GM21619 (cell line): ENCODE data around the gene PRKCE.

Experiments
- ATAC-seq: cut with Tn5 transposase; IDR thresholded peaks from one replicate; pipeline ENCODE4 v1.9.1; 2021; ENCODE audit not compliant: unreplicated experiment

The PRKCE gene

DNA sequence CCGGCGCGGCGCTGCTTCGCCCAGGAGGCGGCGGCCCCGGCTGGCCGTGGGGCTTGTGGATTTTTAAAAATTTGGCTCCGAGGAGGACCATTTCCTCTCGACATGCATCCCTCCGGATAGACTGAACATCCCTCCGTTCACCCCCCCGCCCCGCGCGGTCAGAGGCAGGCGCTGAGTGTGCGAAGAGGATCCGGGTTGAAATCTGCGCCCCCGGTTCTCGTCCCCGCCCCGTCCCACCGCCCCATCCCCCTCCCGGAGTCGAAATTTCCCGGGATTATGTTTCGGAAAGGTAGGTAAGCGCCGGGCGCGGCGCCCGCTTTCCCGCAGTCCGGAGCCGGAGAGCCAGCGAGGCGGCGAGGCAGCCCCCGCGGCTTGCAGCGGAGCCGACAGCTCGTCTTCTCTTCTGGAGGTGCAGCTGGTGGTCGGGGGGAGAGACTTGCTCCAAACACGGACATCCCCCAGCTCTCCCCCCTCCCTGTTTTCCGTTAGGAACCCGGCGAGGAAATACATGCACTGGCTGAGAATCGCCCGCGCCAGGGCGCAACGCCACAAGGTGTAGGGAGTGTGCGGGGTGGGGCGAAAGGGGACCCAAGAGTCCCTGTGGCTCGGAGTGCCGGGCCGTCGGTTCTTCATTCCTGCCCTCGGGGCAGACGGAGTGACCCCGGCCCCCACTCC lies at the start of gene PRKCE:
PRKCE (plus strand) TSS at position 261 of the 675 bp plus-strand sequence.
- peak; percentile 17 for ATAC-seq

DNA sequence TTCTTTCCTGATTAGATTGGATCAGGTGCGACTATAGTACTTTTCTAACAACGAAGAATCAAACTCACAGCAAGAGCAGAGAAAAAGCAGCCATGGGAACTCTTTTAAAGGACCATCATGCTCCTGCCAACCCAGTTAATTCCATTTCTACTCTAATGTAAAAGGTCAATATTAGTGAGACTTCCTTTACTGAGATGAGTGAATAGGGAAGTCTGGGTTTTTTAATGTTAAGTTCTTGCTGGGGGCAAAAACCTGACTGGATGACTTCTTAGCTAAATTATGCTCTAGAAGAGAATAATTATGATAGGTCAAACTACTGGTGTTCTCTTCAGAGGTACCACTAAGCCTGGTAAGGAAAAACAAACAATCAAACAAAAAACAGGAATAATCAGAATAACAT lies 48.9 kb upstream of the PRKCE start:
- no peak for ATAC-seq

DNA sequence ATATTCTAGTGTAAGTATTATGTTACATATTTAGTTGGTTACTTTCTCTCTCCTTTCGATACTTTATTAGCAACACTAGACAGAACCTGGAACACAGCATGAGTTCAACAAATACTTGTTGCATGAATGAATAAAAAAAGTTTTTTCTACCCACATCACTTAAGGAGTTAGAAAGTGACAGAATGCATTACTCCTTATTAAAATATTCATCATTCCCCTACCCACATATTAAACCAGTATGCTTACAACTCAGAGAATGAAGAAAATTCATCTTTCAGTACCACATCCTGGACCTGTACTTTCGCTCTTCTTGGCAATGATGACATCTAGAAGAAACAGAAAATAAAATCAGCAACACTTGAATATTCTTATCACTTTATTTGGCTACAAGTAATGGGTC lies 46.4 kb upstream of the PRKCE start:
- no peak for ATAC-seq

DNA sequence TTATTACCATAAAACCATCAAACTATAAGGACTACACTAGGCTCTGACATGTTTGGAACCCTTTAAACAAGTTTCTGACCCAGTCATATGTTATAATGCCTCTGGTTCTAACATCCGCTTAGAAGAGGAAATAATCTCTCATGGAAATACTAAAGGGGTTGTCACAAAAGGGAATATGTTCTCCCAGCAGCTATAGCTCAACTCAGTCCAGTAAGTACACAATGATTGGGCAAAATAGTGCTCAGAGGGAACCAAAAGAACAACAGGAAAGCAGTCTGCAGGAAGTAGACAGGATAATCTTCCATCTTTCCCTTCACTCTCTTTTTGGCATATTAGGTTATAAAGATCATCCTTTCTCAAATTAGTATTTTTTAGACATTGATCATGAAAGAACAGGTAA lies 44.7 kb upstream of the PRKCE start:
- ATAC-seq = no peak

DNA sequence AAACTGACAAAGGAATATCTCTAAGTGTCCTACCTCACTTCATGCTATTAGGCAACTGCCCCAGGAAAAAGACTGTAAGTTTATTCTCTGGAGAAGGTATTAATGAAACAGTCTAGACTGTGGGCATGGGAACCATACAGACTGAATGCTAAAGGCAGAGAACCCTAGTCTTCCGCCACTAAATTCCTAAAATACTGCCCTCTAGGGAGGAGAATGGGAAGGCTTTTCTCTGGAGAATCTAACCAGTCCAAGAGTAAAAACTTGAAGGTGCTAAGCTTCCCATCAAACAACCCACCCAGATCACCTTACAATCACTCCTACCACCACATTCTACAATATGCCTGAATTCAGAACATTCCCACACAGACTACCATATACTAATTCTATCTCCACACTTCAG lies 43.8 kb upstream of the PRKCE start:
- ATAC-seq = no peak

DNA sequence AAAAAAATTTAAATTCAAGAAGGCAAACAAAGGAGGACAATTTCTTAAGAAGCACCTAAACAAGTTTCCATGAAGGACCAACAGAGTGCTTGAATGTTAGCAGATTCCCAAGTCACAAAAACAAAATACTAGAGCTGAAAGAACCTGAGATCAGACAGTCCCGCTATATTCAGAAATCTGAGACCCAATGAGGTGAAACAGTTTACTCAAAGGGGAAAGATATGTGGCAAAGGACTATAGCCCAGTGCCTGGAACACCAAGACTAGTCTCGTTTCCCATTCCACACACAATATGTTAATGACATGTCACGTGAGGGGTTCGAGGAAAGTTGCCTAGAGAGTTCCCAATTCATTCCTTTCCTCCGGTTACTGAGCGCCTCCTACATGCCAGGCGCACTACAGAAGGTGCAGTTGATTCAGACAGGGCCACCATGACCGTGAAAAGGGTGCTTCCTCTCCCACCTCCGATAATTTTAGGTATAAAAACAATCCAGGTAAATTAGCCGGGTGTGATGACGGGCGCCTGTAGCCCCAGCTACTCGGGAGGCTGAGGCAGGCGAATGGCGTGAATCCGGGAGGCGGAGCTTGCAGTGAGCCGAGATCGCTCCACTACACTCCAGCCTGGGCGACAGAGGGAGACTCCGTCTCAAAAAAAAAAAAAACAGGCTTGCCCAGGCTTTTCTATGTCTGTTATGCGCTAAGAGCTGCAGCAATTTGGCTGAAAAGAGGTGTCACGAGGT lies 41.0 kb upstream of the PRKCE start:
- ATAC-seq = peak; percentile 45

DNA sequence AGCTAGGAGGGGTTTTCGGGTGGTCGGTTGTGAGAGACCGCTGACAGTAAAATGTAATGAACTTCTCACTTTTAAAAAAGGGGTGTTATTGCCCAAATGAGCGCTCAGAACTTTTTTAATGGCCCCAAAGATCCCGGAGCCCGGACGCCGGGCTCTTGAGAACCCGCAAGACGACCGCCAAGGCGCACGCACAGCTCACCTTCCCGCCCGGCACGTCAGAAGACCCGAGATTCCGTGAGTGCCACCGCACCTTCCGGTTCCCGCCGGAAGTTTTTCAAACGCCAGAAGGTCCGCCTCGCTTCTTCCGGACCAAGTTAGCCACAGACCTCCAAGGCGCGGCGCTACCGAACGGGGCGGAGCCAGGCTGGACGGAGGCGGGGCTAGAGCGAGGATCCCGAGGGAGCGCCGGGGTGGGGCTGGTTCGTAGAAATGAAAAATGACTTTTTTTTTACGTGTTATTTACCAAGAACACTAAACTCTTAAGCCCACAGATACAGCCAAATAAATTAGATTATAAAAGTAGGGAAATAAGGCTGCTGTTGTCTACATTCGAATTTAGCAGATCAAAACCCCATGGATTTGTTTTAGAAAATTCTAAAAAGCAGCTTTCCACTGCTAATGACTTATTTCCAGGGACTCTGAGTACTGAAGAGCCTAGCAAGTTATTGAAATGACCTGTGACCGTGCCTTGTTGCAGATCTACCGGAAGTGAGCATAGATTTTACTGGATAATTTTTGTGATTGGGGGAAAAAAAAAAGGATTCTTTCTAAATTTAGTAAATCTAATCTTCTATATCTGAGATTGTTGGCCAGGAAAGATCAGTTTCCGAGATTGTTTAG lies 40.2 kb upstream of the PRKCE start, which contains the start of gene SRBD1:
SRBD1 (minus strand) TSS at position 248 of the 840 bp plus-strand sequence. CDS start 5,826 bp downstream, outside the sequence.
- ATAC-seq = peak; percentile 93

DNA sequence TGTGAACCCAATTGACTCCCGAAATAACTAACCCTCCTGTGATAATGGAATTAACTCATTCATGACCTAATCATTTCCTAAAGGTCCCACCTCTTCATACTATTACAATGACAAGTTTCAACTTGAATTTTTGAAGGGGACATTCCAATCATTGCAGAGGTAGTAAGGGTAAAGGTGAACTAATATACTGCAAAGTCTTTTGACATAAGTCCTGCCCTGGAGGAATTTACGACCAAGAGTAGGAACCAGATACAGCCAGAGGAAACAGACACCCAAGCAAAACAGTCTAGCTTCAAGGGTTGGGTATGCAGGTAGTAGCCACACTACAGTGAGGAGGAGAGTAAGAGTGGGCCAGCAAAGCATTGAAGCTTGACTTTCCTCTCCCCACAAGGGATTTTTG lies 39.2 kb upstream of the PRKCE start:
- ATAC-seq = no peak

DNA sequence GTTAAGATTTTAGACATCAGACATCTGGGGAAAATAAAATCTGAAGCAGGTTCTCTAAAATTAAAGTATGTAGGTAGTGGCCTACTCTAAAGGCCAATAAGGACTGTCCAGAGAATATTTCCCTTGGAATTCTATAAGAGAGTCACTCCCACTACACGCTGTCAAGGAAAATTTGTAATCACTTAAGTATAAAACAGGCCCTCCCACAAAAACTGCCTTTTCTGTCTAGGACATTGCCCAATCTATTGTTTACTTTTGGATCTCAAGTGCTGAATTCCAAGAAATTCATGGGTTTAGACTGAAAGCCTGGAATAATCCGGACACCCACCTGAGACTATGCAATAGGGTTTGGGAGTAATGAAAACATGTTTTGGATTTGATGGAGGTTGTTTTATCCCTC lies 38.7 kb upstream of the PRKCE start:
- ATAC-seq = no peak

DNA sequence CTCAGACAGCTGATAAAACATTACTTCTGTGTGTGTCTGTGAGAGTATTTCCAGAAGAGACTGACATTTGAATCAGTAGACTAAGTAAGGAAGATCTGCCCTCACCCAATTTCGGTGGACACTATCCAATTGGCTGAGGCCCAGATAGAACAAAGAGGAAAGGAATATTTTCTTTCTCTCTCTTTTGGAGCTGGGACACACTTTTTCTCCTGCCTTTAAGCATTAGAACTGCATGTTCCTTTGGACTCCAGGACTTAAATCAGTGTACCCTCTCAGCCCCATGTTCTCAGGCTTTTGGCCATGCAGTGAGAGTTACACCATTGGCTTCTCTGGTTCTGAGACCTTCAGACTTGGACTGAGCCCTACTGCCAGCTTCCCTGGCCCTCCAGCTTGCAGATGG lies 37.1 kb upstream of the PRKCE start:
- ATAC-seq = no peak

DNA sequence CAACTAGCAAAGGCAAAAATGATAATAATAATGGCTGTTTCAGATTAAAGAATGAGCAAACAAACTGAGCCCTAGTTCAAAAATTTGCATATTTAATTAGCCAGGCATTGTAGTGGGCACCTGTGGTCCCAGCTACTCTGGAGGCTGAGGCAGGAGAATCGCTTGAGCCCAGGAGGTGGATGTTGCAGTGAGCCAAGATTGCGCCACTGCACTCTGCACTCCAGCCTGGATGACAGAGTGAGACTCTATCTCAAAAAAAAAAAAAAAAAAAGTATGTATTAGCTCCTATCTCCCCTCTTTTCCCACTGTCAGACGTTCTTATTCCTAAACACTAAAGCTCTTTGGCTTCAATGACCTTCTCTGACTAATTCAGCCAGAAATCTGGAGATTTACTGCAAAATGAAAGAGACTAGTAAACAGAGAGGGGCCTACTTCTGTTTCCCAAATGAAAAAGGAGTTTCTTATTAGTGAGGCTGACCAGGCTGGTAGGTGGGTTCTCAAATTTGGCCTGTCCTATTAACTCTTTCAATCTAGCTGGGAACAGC lies 36.5 kb upstream of the PRKCE start:
- ATAC-seq = no peak

DNA sequence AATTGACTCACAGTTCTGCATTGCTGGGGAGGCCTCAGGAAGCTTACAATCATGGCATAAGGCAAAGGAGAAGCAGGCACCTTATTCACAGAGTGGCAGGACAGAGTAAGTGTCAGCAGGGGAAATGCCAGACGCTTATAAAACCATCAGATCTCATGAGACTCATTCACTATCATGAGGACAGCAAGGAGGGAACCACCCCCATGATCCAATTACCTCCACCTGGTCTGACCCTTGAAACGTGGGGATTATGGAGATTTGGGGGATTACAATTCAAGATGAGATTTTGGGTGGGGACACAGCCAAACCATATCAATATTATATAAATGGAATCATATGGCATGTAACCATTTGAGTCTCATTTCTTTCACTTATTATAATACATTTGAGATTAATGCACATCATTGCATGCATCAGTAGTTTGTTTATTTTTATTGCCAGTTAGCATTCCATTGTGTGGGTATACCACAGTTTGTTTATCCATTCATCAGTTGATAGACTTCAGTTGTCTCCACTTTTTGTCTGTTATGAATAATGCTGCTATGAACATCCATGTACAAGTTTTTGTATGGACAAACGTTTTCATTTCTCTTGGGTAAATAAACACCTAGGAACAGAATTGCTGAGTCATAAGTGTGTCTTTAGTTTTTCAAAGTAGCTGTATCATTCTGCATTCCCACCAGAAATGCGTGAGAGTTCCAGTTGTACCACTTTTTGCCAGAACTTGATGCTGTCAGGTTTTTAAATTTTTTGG lies 34.6 kb upstream of the PRKCE start:
- no peak for ATAC-seq

DNA sequence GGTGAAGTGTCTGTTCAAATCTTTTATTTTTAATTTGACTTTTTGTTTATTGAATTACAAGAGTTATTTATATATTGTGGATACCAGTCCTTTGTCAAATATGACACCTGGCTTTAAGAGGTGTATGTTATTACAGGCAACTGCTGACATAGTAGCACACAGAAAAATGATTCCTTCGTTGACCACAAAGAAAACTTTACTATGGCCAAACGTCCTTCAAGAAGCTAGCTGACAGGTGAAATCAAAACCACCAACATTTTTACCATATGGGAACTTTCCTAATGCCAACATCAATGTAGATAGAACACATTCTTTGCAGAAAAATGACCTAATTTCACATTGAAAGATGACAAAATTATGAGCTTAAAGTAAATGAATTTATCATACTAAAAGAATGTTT lies 34.0 kb upstream of the PRKCE start:
- ATAC-seq = no peak

DNA sequence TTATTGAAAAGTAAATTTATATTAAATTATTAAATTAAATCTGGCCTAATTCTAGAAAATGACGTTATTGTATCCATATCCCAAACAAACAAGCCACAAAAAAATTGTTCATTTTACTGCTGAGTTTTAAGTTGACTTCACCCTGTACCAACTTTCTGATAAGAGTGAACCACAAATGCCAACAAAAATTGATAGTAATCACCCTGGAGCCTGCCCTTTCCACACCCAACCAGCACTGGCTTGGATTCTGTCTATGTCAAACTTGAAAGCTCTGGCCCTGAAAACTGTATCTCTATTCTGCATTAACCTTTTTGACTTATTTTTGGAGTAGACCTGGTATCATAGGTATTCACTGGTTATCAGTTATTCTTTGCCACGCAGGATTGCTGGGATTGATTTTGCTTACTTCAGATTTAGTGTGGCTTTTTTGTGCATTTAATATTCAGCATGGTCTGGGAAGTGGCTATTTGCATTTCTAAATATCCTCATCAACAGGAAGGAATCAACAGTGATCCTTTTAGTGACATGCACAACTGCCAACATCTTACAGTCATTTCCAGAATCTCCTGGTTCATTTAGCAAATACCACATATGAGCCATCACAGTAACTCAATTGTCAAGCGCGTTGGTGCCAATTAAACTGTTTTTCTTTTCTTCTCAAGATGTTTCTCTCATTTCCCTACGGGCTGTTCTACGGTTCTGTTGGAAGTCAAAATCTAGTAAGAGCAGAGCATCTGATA lies 29.0 kb upstream of the PRKCE start:
- ATAC-seq = no peak

DNA sequence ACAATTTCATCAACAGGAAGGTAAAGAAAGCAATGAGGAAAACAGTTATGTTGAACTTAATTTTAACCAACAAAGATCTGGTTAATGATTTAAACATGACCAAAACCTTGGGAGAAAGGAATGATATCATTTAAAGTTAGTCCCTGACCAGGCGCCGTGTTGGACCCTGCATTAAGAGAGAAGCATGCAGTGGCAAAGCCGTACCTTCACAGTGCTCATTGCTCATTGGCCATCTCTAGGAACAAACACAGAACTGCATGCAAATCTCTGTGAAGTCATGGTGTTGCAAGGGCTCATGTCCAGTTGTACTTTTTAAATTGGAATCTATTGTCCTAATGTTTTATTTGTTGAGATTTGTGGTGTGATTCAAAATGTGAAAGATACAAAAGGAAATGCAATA lies 28.4 kb upstream of the PRKCE start:
- no peak for ATAC-seq

DNA sequence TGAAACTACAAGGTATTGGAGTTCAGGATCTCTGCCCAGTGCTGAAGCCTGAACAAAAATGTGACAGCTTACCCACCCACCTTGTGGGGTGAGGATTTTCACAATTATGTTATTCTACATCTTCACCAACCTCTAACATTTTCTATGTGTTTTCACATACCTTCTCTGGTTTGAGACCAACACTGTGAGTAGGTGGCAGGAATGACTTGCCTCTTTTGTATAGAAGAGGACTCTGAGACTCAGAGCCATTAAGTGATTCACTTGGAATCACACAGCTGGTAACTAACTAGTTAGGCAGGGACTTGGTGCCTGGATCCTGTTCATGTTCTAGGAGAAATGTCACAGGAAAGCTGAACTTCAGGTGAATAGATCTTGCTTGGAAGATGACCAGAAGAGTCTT lies 25.7 kb upstream of the PRKCE start:
- ATAC-seq = no peak

DNA sequence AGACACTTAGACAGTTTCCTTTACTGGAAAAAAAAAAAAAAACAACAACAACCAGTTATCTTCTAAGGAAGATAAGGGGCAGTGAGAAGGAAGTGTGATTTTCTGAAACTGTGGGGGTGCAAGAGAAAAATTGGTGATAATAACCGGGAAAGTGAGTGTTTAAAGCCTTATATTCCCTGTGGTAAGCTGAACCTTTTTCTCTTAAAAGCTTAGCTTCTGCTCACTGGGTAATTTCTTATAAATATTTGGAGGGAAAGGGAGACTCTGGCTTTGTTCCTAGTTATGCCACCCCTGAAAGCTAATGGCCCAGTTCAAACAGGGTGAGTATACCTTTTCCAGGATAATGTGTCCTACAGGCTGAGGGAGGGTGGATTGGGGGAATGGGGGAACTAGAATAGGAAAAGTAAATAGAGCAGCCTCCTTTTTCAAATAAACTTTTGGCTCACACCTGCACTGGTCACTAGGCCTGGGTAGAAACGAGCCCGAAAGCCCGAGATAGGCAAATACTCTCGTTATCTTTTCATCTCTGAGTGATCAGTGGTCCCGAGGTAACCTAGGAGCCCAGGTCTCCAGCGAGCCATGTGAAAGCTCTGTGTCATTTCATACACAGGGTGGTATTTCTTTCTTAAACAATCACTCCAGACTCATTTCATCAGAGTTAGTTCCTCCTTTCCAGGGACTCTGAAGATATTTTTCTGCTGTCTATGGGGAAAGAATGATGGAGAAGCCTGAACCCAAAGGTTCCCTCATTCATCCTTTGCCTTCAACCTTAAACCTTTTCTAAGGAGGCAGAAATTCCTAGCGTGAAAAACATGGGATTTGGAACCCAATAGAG lies 24.9 kb upstream of the PRKCE start:
- ATAC-seq = no peak

DNA sequence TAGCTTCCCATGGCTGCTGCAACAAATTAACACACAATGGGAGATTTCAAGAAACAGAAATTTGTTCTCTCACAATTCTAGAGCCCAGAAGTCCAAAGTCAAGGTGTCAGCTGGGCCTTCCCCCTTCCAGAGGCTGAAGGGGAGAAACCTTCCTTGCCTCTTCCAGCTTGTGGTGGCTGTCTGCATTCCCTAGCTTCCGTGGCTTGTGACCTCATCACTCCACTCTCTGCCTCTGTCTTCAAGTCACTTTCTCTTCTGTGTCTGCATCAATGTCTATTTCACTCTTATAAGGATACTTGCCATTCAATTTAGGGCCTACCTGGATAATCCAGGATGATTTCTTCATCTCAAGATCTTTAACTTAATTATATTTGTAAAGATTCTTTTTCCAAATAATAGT lies 23.6 kb upstream of the PRKCE start:
- ATAC-seq = no peak

DNA sequence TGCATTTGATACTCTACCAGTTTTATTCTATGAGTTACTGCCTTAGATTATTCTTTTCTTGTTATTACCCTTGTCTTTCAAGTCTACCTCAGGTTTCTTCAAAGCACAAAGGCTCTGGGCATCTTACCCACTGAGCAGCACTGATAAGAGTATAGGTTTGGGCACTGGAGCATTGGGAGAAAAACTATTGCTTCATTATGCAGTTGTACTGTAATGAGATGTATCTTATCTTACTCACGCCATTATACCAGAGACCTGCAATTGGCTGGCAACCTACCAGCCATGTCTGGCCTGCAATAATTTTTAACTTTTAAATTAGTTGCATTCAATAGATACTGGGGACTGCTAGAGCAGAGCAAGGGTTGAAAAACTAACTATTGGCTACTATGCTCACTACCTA lies 21.5 kb upstream of the PRKCE start:
- ATAC-seq = no peak
